WERI-Rb-1 (cell line): Measurements from ENCODE around the gene TSHZ2.

Source experiments
- DNase-seq: peaks from one replicate; pipeline ENCODE4 v3.0.0-alpha.2; 2020
- H3K27ac ChIP-seq: fragments of 250-450 bp; sonication (Bioruptor Pico); 2 replicates; pipeline ENCODE4 v1.5.1; 2020; ENCODE audit warnings: mild to moderate bottlenecking, moderate library complexity
- H3K27me3 ChIP-seq: fragments of 250-450 bp; sonication (Bioruptor Pico); 2 replicates; pipeline ENCODE4 v1.5.1; 2021; ENCODE audit warnings: mild to moderate bottlenecking, low read depth, moderate library complexity; ENCODE audit not compliant: insufficient read depth, severe bottlenecking
- H3K36me3 ChIP-seq: fragments of 250-450 bp; sonication (Bioruptor Pico); 2 replicates; pipeline ENCODE4 v1.5.1; 2020; ENCODE audit warnings: mild to moderate bottlenecking, moderate library complexity
- H3K4me3 ChIP-seq: 2 replicates; pipeline ENCODE4 v1.5.1; 2011; ENCODE audit warnings: low read depth, mild to moderate bottlenecking, control low read depth, low read length
- H3K9me3 ChIP-seq: fragments of 250-450 bp; sonication (Bioruptor Pico); 2 replicates; pipeline ENCODE4 v1.5.1; 2021; ENCODE audit warnings: mild to moderate bottlenecking, moderate library complexity; ENCODE audit not compliant: severe bottlenecking
- CTCF ChIP-seq: IDR thresholded peaks from 2 replicates; pipeline ENCODE4 v1.5.1; 2011; ENCODE audit warnings: low read depth, mild to moderate bottlenecking, control low read depth, inconsistent platforms, low read length

TSHZ2 gene

GRCh38 chr20:52972190-52972937 lies at the start of gene TSHZ2:
Gene TSHZ2, plus strand, starts transcription at chr20:52972358. Its CDS starts 936 bp downstream, at chr20:52973294.
- H3K27ac ChIP-seq = no peak within 1 kb of the TSS
- no peaks in the 10 kb centered on the region for H3K36me3 ChIP-seq
- H3K4me3 ChIP-seq = peak within 1 kb of the TSS; percentile 66
- TF ChIP-seq CTCF = no peak
- H3K27me3 ChIP-seq = no peaks in the 10 kb centered on the region
- no peaks in the 10 kb centered on the region for H3K9me3 ChIP-seq
- peak; percentile 32 for DNase-seq

GRCh38 chr20:52922436-52922835 lies 49.7 kb upstream of the TSHZ2 start:
- Histone ChIP-seq H3K9me3 (peaks cover 4% of the 10 kb centered on the region), H3K36me3 (no peaks in the 10 kb centered on the region), H3K4me3 (no peak overlapping the region), H3K27ac (no peak overlapping the region), H3K27me3 (no peaks in the 10 kb centered on the region)
- no peak for DNase-seq
- no peak for TF ChIP-seq CTCF

GRCh38 chr20:52923123-52923937 lies 48.8 kb upstream of the TSHZ2 start:
- Histone ChIP-seq H3K9me3 (peaks cover 2% of the 10 kb centered on the region), H3K27ac (no peak overlapping the region), H3K27me3 (no peaks in the 10 kb centered on the region), H3K4me3 (no peak overlapping the region), H3K36me3 (no peaks in the 10 kb centered on the region)
- DNase-seq = no peak
- no peak for TF ChIP-seq CTCF

GRCh38 chr20:52924411-52925271 lies 47.5 kb upstream of the TSHZ2 start:
- no peak for TF ChIP-seq CTCF
- Histone ChIP-seq H3K27me3 (no peaks in the 10 kb centered on the region), H3K36me3 (no peaks in the 10 kb centered on the region), H3K27ac (no peak overlapping the region), H3K9me3 (peaks cover 2% of the 10 kb centered on the region), H3K4me3 (no peak overlapping the region)
- DNase-seq = no peak

- no peak overlapping the region for H3K4me3 ChIP-seq
These were observed 45.7 kb upstream of the TSHZ2 start for GRCh38 chr20:52926505-52926904.

More at GRCh38 chr20:52926505-52926904, 45.7 kb upstream of the TSHZ2 start:
- no peak for TF ChIP-seq CTCF
- peaks cover 2% of the 10 kb centered on the region for H3K9me3 ChIP-seq
- H3K27ac ChIP-seq = no peak overlapping the region
- no peak for DNase-seq
- H3K27me3 ChIP-seq = no peaks in the 10 kb centered on the region
- no peaks in the 10 kb centered on the region for H3K36me3 ChIP-seq
